H1 (cell line): ENCODE data around the gene KCNT1. TPM values are rescaled to one million over a fixed set of nuclear protein-coding genes. Genes with fewer than 3 reads are reported as not detected.

Experiments
- GABPA ChIP-seq: IDR thresholded peaks from 2 replicates; pipeline ENCODE4 v1.6.1; 2011; ENCODE audit warnings: mild to moderate bottlenecking, low read length, moderate library complexity, borderline replicate concordance; ENCODE audit not compliant: insufficient read depth
- MAFK ChIP-seq: IDR thresholded peaks from 2 replicates; pipeline ENCODE4 v1.6.1; 2012; ENCODE audit warnings: low read depth, mild to moderate bottlenecking, improper control_type of control experiment, low read length
- polyA plus RNA-seq, 7 experiments: library from polyadenylated mRNA; depleted of rRNA in 3 of 7; stranded (reverse) in 5 of 7; unstranded in 2 of 7; fragments of >200 nt in 5 of 7; fragments of 200-250 nt in 2 of 7; gene quantifications; 1 replicate in 5 of 7; 2 replicates in 1 of 7; 4 replicates in 1 of 7; pipeline versions ENCODE4 v1.2.1 to v1.2.3, GENCODE V29; 2011 to 2013; ENCODE audit warnings: missing spikeins in 2 of 7, mixed read lengths in 2 of 7
- total RNA-seq: library from RNA; stranded (reverse); fragmentation: NEBNext Ultra II Directional; extraction: Animal tissue kit (Norgen Biotek cat#: 25700); gene quantifications from 2 replicates; pipeline ENCODE4 v1.2.1, GENCODE V29; 2021
- TF ChIP-seq, protein P1 (sequence below), 3 experiments: IDR thresholded peaks; 1 replicate in 2 of 3; 2 replicates in 1 of 3; pipeline versions ENCODE4 v1.5.1 to v1.6.1; 2011; ENCODE audit warnings: low read length in 3 of 3, mild to moderate bottlenecking in 3 of 3, inconsistent platforms in 2 of 3, low read depth in 1 of 3, moderate library complexity in 1 of 3; ENCODE audit not compliant: insufficient read depth in 1 of 3; ENCODE audit errors: control extremely low read depth in 1 of 3
- TF ChIP-seq, protein P2 (sequence below): IDR thresholded peaks from 2 replicates; pipeline ENCODE4 v1.6.1; 2012; ENCODE audit warnings: inconsistent platforms

KCNT1 gene
- total and polyA plus RNA-seq, 2 of the 8 experiments (the other 6 are each of a cell fraction or from before 2014, with no cell fraction given): 0.13 to 0.20 TPM

DNA sequence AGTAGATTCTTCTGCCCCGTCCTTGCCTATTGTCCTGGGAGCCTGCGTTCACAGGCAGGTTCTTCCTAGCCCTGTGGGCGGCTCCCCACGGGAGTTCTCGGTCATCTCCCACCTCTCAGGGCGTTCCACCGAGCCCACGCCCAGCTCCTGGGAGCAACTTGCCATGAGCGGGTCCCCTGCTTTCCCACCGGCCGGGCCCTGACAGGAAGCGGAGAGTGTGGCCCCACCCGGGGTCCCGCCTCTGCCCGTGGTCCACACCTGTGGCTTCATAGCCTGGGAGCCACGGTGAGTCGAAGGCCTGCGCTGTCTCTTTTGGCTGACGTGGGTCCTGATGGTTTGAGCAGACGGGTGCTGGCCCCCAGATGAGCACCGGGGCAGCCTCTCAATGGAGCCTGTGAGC, 43.2 kb downstream of the KCNT1 start (continued):
- TF ChIP-seq GABPA (no peak), MAFK (no peak)
- TF ChIP-seq, protein P1, sequence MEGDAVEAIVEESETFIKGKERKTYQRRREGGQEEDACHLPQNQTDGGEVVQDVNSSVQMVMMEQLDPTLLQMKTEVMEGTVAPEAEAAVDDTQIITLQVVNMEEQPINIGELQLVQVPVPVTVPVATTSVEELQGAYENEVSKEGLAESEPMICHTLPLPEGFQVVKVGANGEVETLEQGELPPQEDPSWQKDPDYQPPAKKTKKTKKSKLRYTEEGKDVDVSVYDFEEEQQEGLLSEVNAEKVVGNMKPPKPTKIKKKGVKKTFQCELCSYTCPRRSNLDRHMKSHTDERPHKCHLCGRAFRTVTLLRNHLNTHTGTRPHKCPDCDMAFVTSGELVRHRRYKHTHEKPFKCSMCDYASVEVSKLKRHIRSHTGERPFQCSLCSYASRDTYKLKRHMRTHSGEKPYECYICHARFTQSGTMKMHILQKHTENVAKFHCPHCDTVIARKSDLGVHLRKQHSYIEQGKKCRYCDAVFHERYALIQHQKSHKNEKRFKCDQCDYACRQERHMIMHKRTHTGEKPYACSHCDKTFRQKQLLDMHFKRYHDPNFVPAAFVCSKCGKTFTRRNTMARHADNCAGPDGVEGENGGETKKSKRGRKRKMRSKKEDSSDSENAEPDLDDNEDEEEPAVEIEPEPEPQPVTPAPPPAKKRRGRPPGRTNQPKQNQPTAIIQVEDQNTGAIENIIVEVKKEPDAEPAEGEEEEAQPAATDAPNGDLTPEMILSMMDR (IDR thresholded peaks at IDR 0.05; ENCODE audit: control extremely low read depth in 1 of 3, insufficient read depth in 1 of 3, low read depth in 1 of 3, low read length in 3 of 3): no peak
- TF ChIP-seq, protein P2, sequence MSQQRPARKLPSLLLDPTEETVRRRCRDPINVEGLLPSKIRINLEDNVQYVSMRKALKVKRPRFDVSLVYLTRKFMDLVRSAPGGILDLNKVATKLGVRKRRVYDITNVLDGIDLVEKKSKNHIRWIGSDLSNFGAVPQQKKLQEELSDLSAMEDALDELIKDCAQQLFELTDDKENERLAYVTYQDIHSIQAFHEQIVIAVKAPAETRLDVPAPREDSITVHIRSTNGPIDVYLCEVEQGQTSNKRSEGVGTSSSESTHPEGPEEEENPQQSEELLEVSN: no peak
